AG04450 (cell line): ENCODE measurements around the gene GLYAT. TPM values are rescaled to one million over a fixed set of nuclear protein-coding genes. Genes with fewer than 3 reads are reported as not detected.

Experiments
- CTCF ChIA-PET: fragments of 300-600, 350-600 bp; formaldehyde crosslinking; extraction: SDS; loops from one replicate; lab custom pipeline; 2022; ENCODE audit warnings: antibody characterized with exemption, inconsistent platforms; lab: Charles Lee
- POLR2A ChIA-PET: fragments of 350-600 bp; formaldehyde crosslinking; extraction: SDS; loops from one replicate; lab custom pipeline; 2021; ENCODE audit warnings: antibody characterized with exemption, inconsistent platforms; lab: Yijun Ruan, JAX
- DNase-seq: peaks from one replicate; pipeline ENCODE4 v3.0.0-alpha.2; 2011; ENCODE audit warnings: low read depth, low spot score
- H3K27ac ChIP-seq: one replicate; pipeline ENCODE4 v1.5.1; 2012; ENCODE audit warnings: low read depth, low read length, control low read depth
- H3K27me3 ChIP-seq: one replicate; pipeline ENCODE4 v1.6.0; 2012; ENCODE audit warnings: low read length; ENCODE audit not compliant: control insufficient read depth, insufficient read depth
- H3K4me3 ChIP-seq: 2 replicates; pipeline ENCODE4 v1.5.1; 2011; ENCODE audit warnings: mild to moderate bottlenecking, low read depth, low read length, control low read depth
- H3K9me3 ChIP-seq: 2 replicates; pipeline ENCODE4 v1.5.1; 2012; ENCODE audit warnings: low read length; ENCODE audit not compliant: control insufficient read depth, insufficient read depth
- polyA plus RNA-seq: library from polyadenylated mRNA; depleted of rRNA; stranded (reverse); fragments of >200 nt; gene quantifications from 2 replicates; pipeline ENCODE4 v1.2.3, GENCODE V29; 2011
- TF ChIP-seq, protein P1 (sequence below): IDR thresholded peaks from 2 replicates; pipeline ENCODE4 v1.5.1; 2011; ENCODE audit warnings: low read depth, low read length, control low read depth, inconsistent platforms

The GLYAT gene
- polyA plus RNA-seq, 1 experiment, result not detected

DNA sequence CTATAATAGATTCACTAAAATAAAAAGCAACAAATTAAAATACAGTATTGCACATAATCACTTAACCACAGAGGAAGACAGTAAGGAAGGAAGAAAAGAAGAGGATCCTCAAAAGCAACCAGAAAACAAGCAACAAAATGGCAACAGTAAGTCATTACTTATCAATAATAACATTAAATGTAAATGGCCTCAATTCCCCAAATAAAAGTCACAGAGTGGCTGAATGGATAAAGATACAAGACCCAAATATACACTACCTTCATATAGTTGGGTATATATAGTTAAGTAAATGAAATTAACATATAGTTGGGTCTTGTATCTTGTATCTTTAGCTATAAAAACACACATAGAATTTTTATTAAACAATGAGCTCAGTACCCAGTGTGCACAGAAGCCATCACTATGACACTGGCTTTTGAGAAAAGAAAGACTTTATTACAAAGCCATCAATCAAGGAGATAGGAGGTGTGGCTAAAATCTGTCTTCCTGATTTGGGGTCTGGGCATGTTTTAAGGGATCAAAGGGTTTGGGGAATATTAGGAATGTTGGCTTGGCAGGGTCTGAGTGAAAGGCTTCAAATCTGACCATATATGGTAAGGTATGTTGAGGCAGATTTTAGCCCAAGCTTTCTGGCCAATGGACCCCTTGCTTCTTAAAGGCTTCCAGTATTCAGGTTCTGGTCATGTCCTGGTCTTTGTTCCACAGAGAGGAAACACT lies 13.4 kb upstream of the GLYAT start:
- Histone ChIP-seq H3K27ac (no peak overlapping the region), H3K9me3 (no peaks in the 10 kb centered on the region), H3K4me3 (no peak overlapping the region), H3K27me3 (no peaks in the 10 kb centered on the region)
- TF ChIP-seq, protein P1, sequence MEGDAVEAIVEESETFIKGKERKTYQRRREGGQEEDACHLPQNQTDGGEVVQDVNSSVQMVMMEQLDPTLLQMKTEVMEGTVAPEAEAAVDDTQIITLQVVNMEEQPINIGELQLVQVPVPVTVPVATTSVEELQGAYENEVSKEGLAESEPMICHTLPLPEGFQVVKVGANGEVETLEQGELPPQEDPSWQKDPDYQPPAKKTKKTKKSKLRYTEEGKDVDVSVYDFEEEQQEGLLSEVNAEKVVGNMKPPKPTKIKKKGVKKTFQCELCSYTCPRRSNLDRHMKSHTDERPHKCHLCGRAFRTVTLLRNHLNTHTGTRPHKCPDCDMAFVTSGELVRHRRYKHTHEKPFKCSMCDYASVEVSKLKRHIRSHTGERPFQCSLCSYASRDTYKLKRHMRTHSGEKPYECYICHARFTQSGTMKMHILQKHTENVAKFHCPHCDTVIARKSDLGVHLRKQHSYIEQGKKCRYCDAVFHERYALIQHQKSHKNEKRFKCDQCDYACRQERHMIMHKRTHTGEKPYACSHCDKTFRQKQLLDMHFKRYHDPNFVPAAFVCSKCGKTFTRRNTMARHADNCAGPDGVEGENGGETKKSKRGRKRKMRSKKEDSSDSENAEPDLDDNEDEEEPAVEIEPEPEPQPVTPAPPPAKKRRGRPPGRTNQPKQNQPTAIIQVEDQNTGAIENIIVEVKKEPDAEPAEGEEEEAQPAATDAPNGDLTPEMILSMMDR, result no peak
- DNase-seq, result no peak
- POLR2A ChIA-PET, result no interaction called here
- CTCF ChIA-PET, result no interaction called here

DNA sequence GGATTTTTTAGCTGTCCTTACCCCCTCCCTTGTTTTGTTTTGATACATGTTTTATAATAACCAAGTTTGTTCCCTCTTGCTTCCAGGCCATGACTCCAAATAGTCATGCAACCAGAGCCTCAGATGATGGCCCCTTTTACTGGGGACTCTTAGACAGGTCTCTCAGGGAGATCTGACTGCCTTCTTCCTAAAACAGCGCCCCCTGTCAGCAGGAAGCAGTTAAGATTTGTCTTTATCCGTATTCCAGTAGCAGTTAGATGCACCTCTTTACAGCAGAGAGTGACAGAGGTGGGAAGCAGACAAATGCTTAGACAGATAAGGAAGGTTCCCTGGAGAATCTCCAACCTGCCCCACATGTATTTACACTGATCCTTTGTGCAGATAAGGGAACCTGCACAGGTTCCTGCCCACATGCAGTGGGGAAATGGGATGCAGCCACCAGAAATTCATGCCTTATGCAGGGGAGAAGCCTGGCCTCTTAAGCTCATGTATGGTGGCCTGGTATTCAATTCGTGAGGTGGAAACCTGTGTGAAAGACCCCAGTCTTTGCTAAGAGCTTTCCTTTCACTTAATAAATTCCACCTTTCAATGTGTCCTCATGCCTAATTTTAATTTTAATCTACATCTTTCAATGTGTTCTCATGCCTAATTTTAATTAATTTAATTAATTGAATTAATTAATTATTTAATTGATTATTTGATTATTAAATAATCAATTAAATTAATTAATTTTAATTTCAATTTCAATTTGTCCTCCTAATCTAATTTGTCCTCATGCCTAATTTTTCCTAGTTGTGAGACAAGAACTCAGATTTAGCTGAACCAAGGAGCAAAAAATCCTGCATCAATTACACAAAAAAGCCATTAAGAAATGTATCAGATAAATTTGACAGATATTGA lies 11.5 kb upstream of the GLYAT start:
- no peaks in the 10 kb centered on the region for H3K27me3 ChIP-seq
- no peak overlapping the region for H3K4me3 ChIP-seq
- H3K9me3 ChIP-seq, result no peaks in the 10 kb centered on the region
- POLR2A ChIA-PET, result no interaction called here
- DNase-seq, result no peak
- TF ChIP-seq, protein P1, result peak; percentile 13; the same call in 1 of the 2 replicates
- H3K27ac ChIP-seq, result no peak overlapping the region
- CTCF ChIA-PET, result interaction anchor here (1.0 kb wide), 2 partner anchors 11 to 19 kb away, joined by 3 to 4 read pairs; no protein-coding TSS in a partner anchor

DNA sequence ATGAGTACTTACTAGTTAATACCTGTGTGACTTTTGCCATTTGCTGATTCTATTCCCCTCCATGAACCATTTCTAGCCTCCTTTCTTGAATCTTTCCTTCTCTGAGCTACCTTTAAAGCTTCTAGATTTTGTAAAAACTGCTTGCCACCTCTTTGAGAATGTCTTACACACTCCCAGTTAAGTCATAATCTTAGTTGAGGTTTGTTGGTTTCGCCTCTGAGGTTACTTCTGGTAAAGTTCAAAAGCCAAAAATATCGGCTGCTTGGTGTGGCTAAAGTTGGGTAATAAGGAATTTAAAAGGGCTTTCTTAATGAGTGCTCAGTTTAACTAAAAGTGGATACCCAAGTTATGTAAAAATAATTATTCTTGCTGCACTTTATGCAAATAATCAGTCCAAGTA lies 10.4 kb upstream of the GLYAT start:
- Histone ChIP-seq H3K4me3 (no peak overlapping the region), H3K27me3 (no peaks in the 10 kb centered on the region), H3K9me3 (no peaks in the 10 kb centered on the region), H3K27ac (no peak overlapping the region)
- no peak for DNase-seq
- POLR2A ChIA-PET, result no interaction called here
- CTCF ChIA-PET, result no interaction called here
- TF ChIP-seq, protein P1, result no peak

GRCh38 chr11:58741127-58741526 lies 9.4 kb upstream of the GLYAT start:
- TF ChIP-seq, protein P1, result no peak
- DNase-seq, result no peak
- H3K27me3 ChIP-seq, result no peaks in the 10 kb centered on the region
- ChIA-PET POLR2A (no interaction called here), CTCF (no interaction called here)
- H3K4me3 ChIP-seq, result no peak overlapping the region
- H3K27ac ChIP-seq, result no peak overlapping the region
- no peaks in the 10 kb centered on the region for H3K9me3 ChIP-seq

DNA sequence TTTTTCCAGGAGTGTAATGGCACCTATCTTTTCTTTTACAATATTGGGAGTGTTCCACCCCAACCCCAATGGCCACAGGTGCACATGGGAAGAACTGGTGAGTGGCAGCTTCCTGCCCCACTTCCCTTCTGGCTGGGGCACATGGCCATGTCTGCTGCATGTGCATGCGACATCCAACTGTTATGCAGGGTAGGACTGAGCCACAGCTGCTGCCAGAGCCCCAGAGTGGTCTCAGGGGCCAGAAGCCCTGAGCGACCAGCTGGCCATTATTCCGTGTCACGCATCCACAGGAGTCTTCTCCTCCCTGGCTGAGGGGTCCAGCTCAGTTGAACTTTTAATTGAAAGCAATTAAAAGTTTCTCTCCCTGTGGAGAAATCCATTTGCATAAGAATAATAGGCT lies 8.7 kb upstream of the GLYAT start:
- no peaks in the 10 kb centered on the region for H3K9me3 ChIP-seq
- H3K4me3 ChIP-seq, result no peak overlapping the region
- no peak for DNase-seq
- no peak overlapping the region for H3K27ac ChIP-seq
- ChIA-PET POLR2A (no interaction called here), CTCF (no interaction called here)
- no peaks in the 10 kb centered on the region for H3K27me3 ChIP-seq
- TF ChIP-seq, protein P1, result no peak
